Keratinocyte (primary cell): ENCODE results near the gene CLIC3. TPM values are rescaled to one million over a fixed set of nuclear protein-coding genes. Genes with fewer than 3 reads are reported as not detected.

Experiments
- DNase-seq: peaks from one replicate; pipeline ENCODE4 v3.0.0-alpha.2; 2011; ENCODE audit warnings: low read depth, missing footprints, low spot score
- FAIRE-seq: peaks from 2 replicates; lab custom pipeline; 2011; peaks lifted over from hg19 to GRCh38; lab: Jason Lieb, UNC
- H2AFZ ChIP-seq: 2 replicates; pipeline ENCODE4 v1.6.0; 2012; ENCODE audit warnings: low read length, control low read depth, inconsistent platforms; ENCODE audit not compliant: control insufficient read depth
- H3K27ac ChIP-seq: 2 replicates; pipeline ENCODE4 v1.5.1; 2011; ENCODE audit warnings: low read length; ENCODE audit not compliant: control insufficient read depth, insufficient read depth
- H3K27me3 ChIP-seq: 3 replicates; pipeline ENCODE4 v1.6.0; 2011; ENCODE audit warnings: low read length; ENCODE audit not compliant: control insufficient read depth, insufficient read depth; ENCODE audit errors: extremely low read depth
- H3K36me3 ChIP-seq, 2 experiments: 2 replicates in 1 of 2; 3 replicates in 1 of 2; pipeline ENCODE4 v1.5.1; 2011; ENCODE audit warnings: low read length in 2 of 2, mild to moderate bottlenecking in 1 of 2; ENCODE audit not compliant: control insufficient read depth in 2 of 2, insufficient read depth in 2 of 2; ENCODE audit errors: extremely low read depth in 1 of 2
- H3K4me1 ChIP-seq: 3 replicates; pipeline ENCODE4 v1.5.1; 2011; ENCODE audit warnings: low read length; ENCODE audit not compliant: control insufficient read depth, insufficient read depth; ENCODE audit errors: extremely low read depth
- H3K4me2 ChIP-seq: 3 replicates; pipeline ENCODE4 v1.6.0; 2011; ENCODE audit warnings: low read depth, low read length; ENCODE audit not compliant: control insufficient read depth, insufficient read depth; ENCODE audit errors: extremely low read depth
- H3K4me3 ChIP-seq, 3 experiments: fragments of 200-600 bp in 1 of 3; sonication (generic) in 1 of 3; 2 replicates in 2 of 3; 3 replicates in 1 of 3; pipeline ENCODE4 v1.5.1; 2011 to 2016; ENCODE audit warnings: low read length in 3 of 3, mild to moderate bottlenecking in 3 of 3, control low read depth in 2 of 3, inconsistent platforms in 1 of 3, low read depth in 1 of 3, mixed read lengths in 1 of 3, mixed run types in 1 of 3, moderate library complexity in 1 of 3; ENCODE audit not compliant: control insufficient read depth in 2 of 3, insufficient read depth in 2 of 3; ENCODE audit errors: extremely low read depth in 1 of 3
- H3K79me2 ChIP-seq: 2 replicates; pipeline ENCODE4 v1.6.0; 2012; ENCODE audit warnings: low read length; ENCODE audit not compliant: control insufficient read depth, insufficient read depth
- H3K9ac ChIP-seq: 3 replicates; pipeline ENCODE4 v1.6.0; 2011; ENCODE audit warnings: low read length; ENCODE audit not compliant: control insufficient read depth, insufficient read depth; ENCODE audit errors: extremely low read depth
- H3K9me1 ChIP-seq: 3 replicates; pipeline ENCODE4 v1.6.0; 2011; ENCODE audit warnings: low read length; ENCODE audit not compliant: control insufficient read depth, insufficient read depth; ENCODE audit errors: extremely low read depth
- H3K9me3 ChIP-seq: 2 replicates; pipeline ENCODE4 v1.5.1; 2012; ENCODE audit warnings: low read depth, low read length; ENCODE audit not compliant: control insufficient read depth
- H4K20me1 ChIP-seq: 3 replicates; pipeline ENCODE4 v1.6.0; 2011; ENCODE audit warnings: low read length; ENCODE audit not compliant: control insufficient read depth, insufficient read depth; ENCODE audit errors: extremely low read depth
- EZH2 ChIP-seq: IDR thresholded peaks from one replicate; pipeline ENCODE4 v1.6.1; 2012; ENCODE audit warnings: inconsistent platforms, mild to moderate bottlenecking, low read length, moderate library complexity
- dilution Hi-C: fragments of 300-500 bp; cut with MboI; formaldehyde crosslinking; loops from one replicate; pipeline ENCODE4 v1.7.0; 2020; ENCODE audit warnings: low sequenced_read_pairs; ENCODE audit not compliant: extremely low pct_ligation_motif_present
- polyA plus RNA-seq, 5 experiments: library from polyadenylated mRNA; depleted of rRNA in 3 of 5; stranded (reverse) in 3 of 5; stranded (forward) in 1 of 5; unstranded in 1 of 5; fragments of >200 nt; gene quantifications; 1 replicate in 1 of 5; 2 replicates in 3 of 5; 3 replicates in 1 of 5; pipeline versions ENCODE4 v1.2.1 to v1.2.3, GENCODE V29; 2011 to 2012; ENCODE audit warnings: missing spikeins in 2 of 5, low read depth in 1 of 5, low replicate concordance in 1 of 5
- TF ChIP-seq, protein P1 (sequence below), 3 experiments: IDR thresholded peaks in 1 of 3; conservative IDR thresholded peaks in 1 of 3; optimal IDR thresholded peaks in 1 of 3; 2 replicates in 2 of 3; 3 replicates in 1 of 3; pipeline versions ENCODE3 to v1.5.1; 2011; ENCODE audit warnings: low read length in 3 of 3, mild to moderate bottlenecking in 3 of 3, moderate library complexity in 2 of 3, control low read depth in 1 of 3, inconsistent platforms in 1 of 3; ENCODE audit not compliant: insufficient read depth in 2 of 3; ENCODE audit errors: extremely low read depth in 1 of 3

The CLIC3 gene
- polyA plus RNA-seq, 1 donor (not counting 4 experiments of a cell fraction or from before 2014, with no cell fraction given), result 5.5 TPM

DNA sequence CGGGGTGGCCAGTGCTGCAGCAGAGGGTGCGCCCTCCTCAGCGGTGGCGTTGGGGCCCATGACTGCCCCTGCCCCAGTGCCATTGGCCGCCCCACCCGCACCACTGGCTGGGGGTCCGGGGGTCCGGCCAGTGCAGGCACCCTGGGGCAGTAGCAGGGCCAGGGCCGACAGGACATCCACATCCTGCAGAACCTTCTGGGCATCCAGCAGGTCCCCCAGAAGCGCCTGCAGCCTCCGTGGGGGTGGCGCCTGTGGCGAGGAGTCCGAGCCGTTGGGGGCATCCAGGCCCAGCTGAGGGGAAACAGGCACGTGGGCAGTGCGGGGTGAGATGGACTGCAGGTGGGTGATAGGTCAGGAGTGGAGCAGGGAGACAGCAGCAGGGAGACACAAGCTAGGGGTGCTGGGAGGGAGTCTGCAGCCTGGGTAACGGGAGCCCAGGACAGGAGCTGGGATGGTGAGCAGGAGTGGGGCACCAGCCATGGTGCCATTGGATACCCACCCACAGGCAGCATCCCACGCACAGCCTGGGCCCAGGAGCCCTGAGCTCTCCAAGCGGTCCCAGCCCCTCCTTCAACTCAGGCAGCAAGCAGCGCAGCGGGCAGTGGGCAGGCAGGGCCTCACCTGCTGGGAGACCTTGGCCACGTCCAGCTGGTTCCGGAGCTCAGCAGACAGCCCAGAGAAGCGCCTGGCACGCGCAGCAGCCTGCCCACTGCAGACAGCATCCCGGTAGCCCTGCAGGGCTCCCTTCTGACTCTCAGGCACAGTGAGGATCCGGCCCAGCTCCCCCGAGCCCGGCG is 24.6 kb upstream of the CLIC3 start:
- H4K20me1 ChIP-seq, result no peaks in the 10 kb centered on the region
- H3K4me2 ChIP-seq, result no peak overlapping the region
- no peaks in the 10 kb centered on the region for H3K9me1 ChIP-seq
- H3K4me3 ChIP-seq, result no peak overlapping the region
- H3K9me3 ChIP-seq, result no peaks in the 10 kb centered on the region
- no peak for TF ChIP-seq EZH2
- TF ChIP-seq, protein P1, sequence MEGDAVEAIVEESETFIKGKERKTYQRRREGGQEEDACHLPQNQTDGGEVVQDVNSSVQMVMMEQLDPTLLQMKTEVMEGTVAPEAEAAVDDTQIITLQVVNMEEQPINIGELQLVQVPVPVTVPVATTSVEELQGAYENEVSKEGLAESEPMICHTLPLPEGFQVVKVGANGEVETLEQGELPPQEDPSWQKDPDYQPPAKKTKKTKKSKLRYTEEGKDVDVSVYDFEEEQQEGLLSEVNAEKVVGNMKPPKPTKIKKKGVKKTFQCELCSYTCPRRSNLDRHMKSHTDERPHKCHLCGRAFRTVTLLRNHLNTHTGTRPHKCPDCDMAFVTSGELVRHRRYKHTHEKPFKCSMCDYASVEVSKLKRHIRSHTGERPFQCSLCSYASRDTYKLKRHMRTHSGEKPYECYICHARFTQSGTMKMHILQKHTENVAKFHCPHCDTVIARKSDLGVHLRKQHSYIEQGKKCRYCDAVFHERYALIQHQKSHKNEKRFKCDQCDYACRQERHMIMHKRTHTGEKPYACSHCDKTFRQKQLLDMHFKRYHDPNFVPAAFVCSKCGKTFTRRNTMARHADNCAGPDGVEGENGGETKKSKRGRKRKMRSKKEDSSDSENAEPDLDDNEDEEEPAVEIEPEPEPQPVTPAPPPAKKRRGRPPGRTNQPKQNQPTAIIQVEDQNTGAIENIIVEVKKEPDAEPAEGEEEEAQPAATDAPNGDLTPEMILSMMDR (optimal IDR thresholded peaks at IDR 0.05 in 1 of 3, IDR thresholded peaks at IDR 0.05 in 1 of 3, conservative IDR thresholded peaks at IDR 0.05 in 1 of 3; ENCODE audit: extremely low read depth in 1 of 3, insufficient read depth in 2 of 3, low read length in 3 of 3), result no peak
- H3K27ac ChIP-seq, result no peak overlapping the region
- H3K4me1 ChIP-seq, result no peaks in the 10 kb centered on the region
- no peaks in the 10 kb centered on the region for H3K27me3 ChIP-seq
- no peak overlapping the region for H2AFZ ChIP-seq
- no peaks in the 10 kb centered on the region for H3K79me2 ChIP-seq
- no peaks in the 10 kb centered on the region for H3K36me3 ChIP-seq
- no peak overlapping the region for H3K9ac ChIP-seq
- FAIRE-seq (no peak), DNase-seq (no peak)
- dilution Hi-C loops, result no loop called here

DNA sequence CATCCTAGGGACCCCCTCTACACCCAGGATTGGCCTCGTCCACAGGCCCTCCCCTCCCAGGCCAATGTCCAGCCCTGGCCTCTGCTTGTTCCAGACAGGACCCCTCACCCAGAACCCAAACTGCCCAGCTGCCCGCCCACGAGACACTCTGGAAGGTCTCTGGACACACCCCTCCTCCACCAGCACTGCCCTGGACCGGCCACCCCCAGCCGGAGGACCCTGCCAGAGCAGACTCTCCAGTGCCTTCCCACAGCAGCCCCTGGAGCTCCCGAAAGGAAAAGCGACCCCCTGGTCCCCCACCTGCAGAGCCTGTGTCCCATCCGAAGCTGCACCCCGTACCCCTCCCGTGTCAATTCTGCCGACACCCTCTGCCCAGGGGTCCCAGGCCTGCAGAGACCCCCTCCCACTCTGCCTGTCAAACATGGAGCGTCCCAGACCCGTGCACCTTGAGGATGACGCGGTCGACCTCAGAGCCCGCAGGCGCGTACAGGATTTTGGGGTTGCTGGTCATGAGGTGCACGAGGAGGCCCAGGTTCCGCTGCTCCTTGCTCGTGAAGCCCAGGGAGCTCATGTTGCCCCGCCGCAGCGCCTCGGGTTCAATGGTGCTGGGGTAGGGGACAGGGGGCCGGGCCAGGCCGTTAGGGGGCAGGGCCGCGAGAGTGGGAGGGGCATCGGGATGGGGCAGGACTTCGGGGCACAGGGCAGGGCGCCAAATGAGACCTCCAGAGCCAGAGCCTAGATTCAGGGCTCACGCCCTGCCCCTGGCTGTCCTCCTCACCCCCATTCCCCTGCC is 23.7 kb upstream of the CLIC3 start:
- FAIRE-seq, result no peak
- dilution Hi-C loops, result no loop called here
- TF ChIP-seq, protein P1 (optimal IDR thresholded peaks at IDR 0.05 in 1 of 3, IDR thresholded peaks at IDR 0.05 in 1 of 3, conservative IDR thresholded peaks at IDR 0.05 in 1 of 3; ENCODE audit: extremely low read depth in 1 of 3, insufficient read depth in 2 of 3, low read length in 3 of 3), result no peak
- no peak for TF ChIP-seq EZH2

More for the DNA sequence above, 23.7 kb upstream of the CLIC3 start:
- H3K4me1 ChIP-seq, result no peaks in the 10 kb centered on the region
- no peak overlapping the region for H3K4me2 ChIP-seq
- no peaks in the 10 kb centered on the region for H4K20me1 ChIP-seq
- no peaks in the 10 kb centered on the region for H3K27me3 ChIP-seq
- H3K9me1 ChIP-seq, result no peaks in the 10 kb centered on the region
- no peak overlapping the region for H3K4me3 ChIP-seq
- no peak overlapping the region for H2AFZ ChIP-seq
- no peaks in the 10 kb centered on the region for H3K79me2 ChIP-seq
- H3K9me3 ChIP-seq, result no peaks in the 10 kb centered on the region
- no peak overlapping the region for H3K27ac ChIP-seq
- H3K9ac ChIP-seq, result no peak overlapping the region
- DNase-seq, result no peak
- no peaks in the 10 kb centered on the region for H3K36me3 ChIP-seq
